Adrenal gland (tissue), 19 donors: ENCODE data around the gene PKP1. TPM values are rescaled to one million over a fixed set of nuclear protein-coding genes. Genes with fewer than 3 reads are reported as not detected.
A peak's percentile ranks its signal among the peaks of the same experiment; 100 is the strongest.
"Not testable (repeated sequence)": the region's sequence is repeated elsewhere in the genome, so short reads cannot be mapped to it uniquely, and the experiment has no call there.

Source experiments
- DNase-seq, 7 donors: peaks; one replicate each; pipeline ENCODE4 v3.0.0-alpha.2; 2019 to 2020
- H3K27ac ChIP-seq, 5 donors: fragments of 200-600 bp; sonication (generic) in 4 of 5; 1 replicate in 3 of 5; 2 replicates in 2 of 5; pipeline versions ENCODE4 v1.5.1 to v1.8.0; 2016 to 2020; ENCODE audit warnings: mild to moderate bottlenecking in 1 of 5
- H3K27me3 ChIP-seq: fragments of 200-600 bp; 2 replicates; pipeline ENCODE4 v1.8.0; 2021
- H3K36me3 ChIP-seq, 2 donors: fragments of 200-600 bp; replicated peaks in 1 of 2; 1 replicate in 1 of 2; 2 replicates in 1 of 2; pipeline versions ENCODE4 v1.5.1 to v1.8.0; 2018 to 2022
- H3K4me1 ChIP-seq, 2 donors: fragments of 200-600 bp; replicated peaks in 1 of 2; 1 replicate in 1 of 2; 2 replicates in 1 of 2; pipeline versions ENCODE4 v1.5.1 to v1.8.0; 2018 to 2021
- H3K4me3 ChIP-seq, 4 donors: fragments of 200-600 bp; sonication (generic) in 3 of 4; one replicate each; pipeline ENCODE4 v1.5.1; 2016 to 2018
- H3K9me3 ChIP-seq, 3 donors: fragments of 200-600 bp; sonication (generic) in 1 of 3; replicated peaks in 1 of 3; 1 replicate in 2 of 3; 2 replicates in 1 of 3; pipeline versions ENCODE4 v1.5.1 to v1.8.0; 2016 to 2021
- POLR2A ChIP-seq, 2 donors: fragments of 450-650 bp; IDR thresholded peaks; one replicate each; pipeline ENCODE4 v1.6.1; 2017; ENCODE audit warnings: antibody characterized with exemption in 2 of 2, mild to moderate bottlenecking in 2 of 2, moderate library complexity in 1 of 2
- WGBS, 4 donors: extraction: QIAGEN DNeasy Blood & Tissue Kit in 2 of 4; methylation state at CpG; one replicate each; pipeline versions ENCODE4 v1.1.5 to v1.1.7; 2013 to 2017; 5-methylcytosine and 5-hydroxymethylcytosine counted together
- intact Hi-C, 2 donors: fragments of 100-400 bp; cut with DNase I; formaldehyde crosslinking; loops; one replicate each; pipeline versions ENCODE4 v1.14.1 to v1.15.0; 2022 to 2023
- long read RNA-seq, 10 donors: library from polyadenylated mRNA in 3 of 10; unstranded in 2 of 10; stranded (forward) in 1 of 10; transcript quantifications; one replicate each; pipeline ENCODE4 v2.0.0 and lab custom pipeline, GENCODE V29; 2021 to 2026
- polyA plus RNA-seq, 3 donors: library from polyadenylated mRNA; stranded (reverse); fragments of 200-250 nt in 2 of 3; fragments of 350-450 nt in 1 of 3; fragmentation: Illumina TruSeq in 1 of 3; extraction: RNeasy Lipid Tissue Mini Kit (QIAGEN cat#74804) in 1 of 3; gene quantifications; one replicate each; pipeline ENCODE4 v1.2.3, GENCODE V29; 2013 to 2014
- total RNA-seq, 9 donors: library from RNA; depleted of rRNA in 4 of 9; stranded (reverse); fragments of >200 nt in 4 of 9; fragments of 120-200 nt in 1 of 9; fragmentation: NEBNext Ultra II Directional in 1 of 9; extraction: Animal tissue kit (Norgen Biotek cat#: 25700) in 1 of 9; gene quantifications; one replicate each; pipeline versions ENCODE4 v1.1.0 to v1.2.4, GENCODE V29; 2013 to 2023
- TF ChIP-seq, protein P1 (sequence below), 6 experiments: fragments of 450-650 bp in 4 of 6; fragments of 200-600 bp in 2 of 6; sonication (generic) in 1 of 6; IDR thresholded peaks; 1 replicate in 5 of 6; 2 replicates in 1 of 6; pipeline versions ENCODE4 v1.5.1 to v1.8.0; 2016 to 2021; ENCODE audit warnings: antibody characterized with exemption in 6 of 6, mild to moderate bottlenecking in 2 of 6, moderate library complexity in 1 of 6
- donor health status: healthy with polysubstance abuse.
- donor health status: Bipolar disorder and iron deficiency.
- donor health status: DM: yes; HTN: yes; CAD: no.
- donor health status: DM: no; HTN: no; CAD: no.
- donor health status: DM: no; HTN: no; CAD: no.
- donor health status: DM: yes; HTN: yes; CAD: no.

PKP1 gene, protein sequence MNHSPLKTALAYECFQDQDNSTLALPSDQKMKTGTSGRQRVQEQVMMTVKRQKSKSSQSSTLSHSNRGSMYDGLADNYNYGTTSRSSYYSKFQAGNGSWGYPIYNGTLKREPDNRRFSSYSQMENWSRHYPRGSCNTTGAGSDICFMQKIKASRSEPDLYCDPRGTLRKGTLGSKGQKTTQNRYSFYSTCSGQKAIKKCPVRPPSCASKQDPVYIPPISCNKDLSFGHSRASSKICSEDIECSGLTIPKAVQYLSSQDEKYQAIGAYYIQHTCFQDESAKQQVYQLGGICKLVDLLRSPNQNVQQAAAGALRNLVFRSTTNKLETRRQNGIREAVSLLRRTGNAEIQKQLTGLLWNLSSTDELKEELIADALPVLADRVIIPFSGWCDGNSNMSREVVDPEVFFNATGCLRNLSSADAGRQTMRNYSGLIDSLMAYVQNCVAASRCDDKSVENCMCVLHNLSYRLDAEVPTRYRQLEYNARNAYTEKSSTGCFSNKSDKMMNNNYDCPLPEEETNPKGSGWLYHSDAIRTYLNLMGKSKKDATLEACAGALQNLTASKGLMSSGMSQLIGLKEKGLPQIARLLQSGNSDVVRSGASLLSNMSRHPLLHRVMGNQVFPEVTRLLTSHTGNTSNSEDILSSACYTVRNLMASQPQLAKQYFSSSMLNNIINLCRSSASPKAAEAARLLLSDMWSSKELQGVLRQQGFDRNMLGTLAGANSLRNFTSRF
- under 1 TPM in 7 of 9 donors, not detected in 2; 0.06 to 0.42 (median 0.26) TPM for total RNA-seq
- under 1 TPM; 0.08 to 0.98 (median 0.11) TPM for polyA plus RNA-seq
- long read RNA-seq, donor 1, result 0 reads
- long read RNA-seq, donor 2, result 0 reads
- long read RNA-seq, donor 3, result 0 reads
- long read RNA-seq, donor 4, result 0 reads
- long read RNA-seq, donor 5, result 0 reads
- long read RNA-seq, donor 6, result 0 reads
- long read RNA-seq, donor 7, result 0 reads
- long read RNA-seq, donor 8, result 0 reads
- long read RNA-seq, donor 9, result 0 reads
- long read RNA-seq, donor 10, result 0 reads

DNA sequence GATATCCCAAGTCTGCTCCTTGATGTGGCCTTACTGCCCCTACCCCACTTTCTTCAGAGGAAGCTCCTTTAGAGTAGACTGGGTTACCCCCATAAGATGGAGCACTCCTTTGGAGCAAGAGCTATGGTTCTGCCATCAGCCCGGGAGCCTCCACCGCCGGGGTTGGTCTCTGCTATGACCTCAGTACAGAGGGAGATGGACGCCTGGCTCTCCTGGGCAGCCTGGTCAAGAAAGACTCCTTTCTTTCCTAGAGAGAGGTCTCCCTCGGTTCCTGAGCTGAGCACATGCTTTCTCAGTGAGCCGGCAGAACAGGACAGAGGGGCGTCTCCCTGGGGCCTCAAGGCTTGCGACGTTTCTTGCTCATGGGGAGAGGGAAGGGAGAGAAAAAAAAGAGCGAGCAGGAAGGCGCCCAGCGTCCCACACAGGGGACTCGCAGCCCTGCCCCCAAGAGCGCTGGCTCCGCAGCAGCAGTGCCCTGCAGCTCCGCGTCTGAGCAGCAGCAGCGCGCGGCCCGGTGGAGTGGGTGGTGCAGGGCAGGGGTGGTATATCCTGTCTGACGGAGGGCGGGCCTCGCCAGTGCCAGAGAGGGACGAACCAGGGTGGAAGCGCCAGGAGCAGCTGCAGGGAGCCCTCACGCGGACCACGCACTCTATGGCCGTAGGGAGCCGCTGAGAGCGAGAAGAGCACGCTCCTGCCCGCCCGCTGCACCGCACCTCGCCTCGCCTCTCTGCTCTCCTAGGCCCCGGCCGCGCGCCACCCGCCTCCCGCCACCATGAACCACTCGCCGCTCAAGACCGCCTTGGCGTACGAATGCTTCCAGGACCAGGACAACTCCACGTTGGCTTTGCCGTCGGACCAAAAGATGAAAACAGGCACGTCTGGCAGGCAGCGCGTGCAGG lies at the start of gene PKP1:
TSS of gene PKP1 (plus strand) at position 576 of the 899 bp plus-strand sequence. CDS start at position 773, 197 bp downstream.
- no peaks in the 10 kb centered on the region for H3K4me1 ChIP-seq
- H3K36me3 ChIP-seq, result no peaks in the 10 kb centered on the region
- H3K27ac ChIP-seq, result no peak within 1 kb of the TSS
- H3K4me3 ChIP-seq, result no peak within 1 kb of the TSS
- intact Hi-C loops, result no loop called here
- DNase-seq, result peak in 2 of 7 donors; percentile 8 to 54
- TF ChIP-seq, protein P1, sequence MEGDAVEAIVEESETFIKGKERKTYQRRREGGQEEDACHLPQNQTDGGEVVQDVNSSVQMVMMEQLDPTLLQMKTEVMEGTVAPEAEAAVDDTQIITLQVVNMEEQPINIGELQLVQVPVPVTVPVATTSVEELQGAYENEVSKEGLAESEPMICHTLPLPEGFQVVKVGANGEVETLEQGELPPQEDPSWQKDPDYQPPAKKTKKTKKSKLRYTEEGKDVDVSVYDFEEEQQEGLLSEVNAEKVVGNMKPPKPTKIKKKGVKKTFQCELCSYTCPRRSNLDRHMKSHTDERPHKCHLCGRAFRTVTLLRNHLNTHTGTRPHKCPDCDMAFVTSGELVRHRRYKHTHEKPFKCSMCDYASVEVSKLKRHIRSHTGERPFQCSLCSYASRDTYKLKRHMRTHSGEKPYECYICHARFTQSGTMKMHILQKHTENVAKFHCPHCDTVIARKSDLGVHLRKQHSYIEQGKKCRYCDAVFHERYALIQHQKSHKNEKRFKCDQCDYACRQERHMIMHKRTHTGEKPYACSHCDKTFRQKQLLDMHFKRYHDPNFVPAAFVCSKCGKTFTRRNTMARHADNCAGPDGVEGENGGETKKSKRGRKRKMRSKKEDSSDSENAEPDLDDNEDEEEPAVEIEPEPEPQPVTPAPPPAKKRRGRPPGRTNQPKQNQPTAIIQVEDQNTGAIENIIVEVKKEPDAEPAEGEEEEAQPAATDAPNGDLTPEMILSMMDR (IDR thresholded peaks at IDR 0.05), result no peak
- no peak for TF ChIP-seq POLR2A (IDR thresholded peaks at IDR 0.05)
- peaks cover 28% of the 10 kb centered on the region for H3K27me3 ChIP-seq
- 2 to 7% (median 3%) methylated on average over 35 to 55 of the region's 55 CpGs for WGBS, 4 donors
- H3K9me3 ChIP-seq, result no peaks in the 10 kb centered on the region

DNA sequence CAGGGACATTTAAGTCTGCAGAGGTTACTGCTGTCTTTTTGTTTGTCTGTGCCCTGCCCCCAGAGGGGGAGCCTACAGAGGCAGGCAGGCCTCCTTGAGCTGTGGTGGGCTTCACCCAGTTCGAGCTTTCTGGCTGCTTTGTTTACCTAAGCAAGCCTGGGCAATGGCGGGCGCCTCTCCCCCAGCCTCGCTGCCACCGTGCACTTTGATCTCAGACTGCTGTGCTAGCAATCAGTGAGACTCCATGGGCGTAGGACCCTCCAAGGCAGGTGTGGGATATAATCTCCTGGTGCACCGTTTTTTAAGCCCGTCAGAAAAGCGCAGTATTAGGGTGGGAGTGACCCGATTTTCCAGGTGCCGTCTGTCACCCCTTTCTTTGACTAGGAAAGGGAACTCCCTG lies 43.7 kb upstream of the PKP1 start:
- H3K27ac ChIP-seq, H3K36me3 ChIP-seq, intact Hi-C loops, H3K4me1 ChIP-seq, H3K9me3 ChIP-seq, DNase-seq, H3K4me3 ChIP-seq: not testable (repeated sequence)
- WGBS, 4 donors, result 67 to 77% (median 75%) methylated on average over 6 to 11 of the region's 11 CpGs; no CpG with 5 or more reads in 1 of the 4 donors
- H3K27me3 ChIP-seq, result peaks cover 20% of the 10 kb centered on the region

DNA sequence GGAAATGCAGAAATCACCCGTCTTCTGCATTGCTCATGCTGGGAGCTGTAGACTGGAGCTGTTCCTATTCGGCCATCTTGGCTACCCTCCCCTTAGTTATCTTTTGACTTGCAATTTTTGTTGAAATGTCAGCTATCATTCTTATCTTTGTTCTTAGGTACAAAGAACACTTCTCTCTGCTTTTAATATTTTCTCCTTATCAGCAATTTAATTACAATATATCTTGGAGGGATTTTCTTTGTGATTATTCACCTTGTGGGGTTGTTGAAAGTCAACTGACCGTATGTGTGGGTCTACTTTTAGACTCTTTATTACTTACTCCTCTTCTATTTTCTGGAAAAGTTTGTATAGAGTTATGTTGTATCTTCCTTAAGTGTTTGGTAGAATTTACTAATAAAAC lies 43.1 kb upstream of the PKP1 start:
- Histone ChIP-seq H3K9me3 (no peaks in the 10 kb centered on the region), H3K36me3 (no peaks in the 10 kb centered on the region), H3K27ac (no peak overlapping the region), H3K4me3 (no peak overlapping the region), H3K4me1 (no peaks in the 10 kb centered on the region), H3K27me3 (peaks cover 20% of the 10 kb centered on the region)
- intact Hi-C loops, result no loop called here
- 65 to 96% (median 84%) methylated on average over 3 of the region's 3 CpGs for WGBS, 4 donors
- TF ChIP-seq, protein P1 (IDR thresholded peaks at IDR 0.05), result no peak
- TF ChIP-seq POLR2A (IDR thresholded peaks at IDR 0.05), result no peak
- DNase-seq, result no peak

- Histone ChIP-seq H3K36me3 (no peaks in the 10 kb centered on the region), H3K27me3 (peaks cover 20% of the 10 kb centered on the region), H3K4me1 (no peaks in the 10 kb centered on the region), H3K9me3 (no peaks in the 10 kb centered on the region), H3K27ac (no peak overlapping the region), H3K4me3 (no peak overlapping the region)
- WGBS, 4 donors, result 67 to 75% (median 73%) methylated on average over 2 of the region's 2 CpGs
- no peak for DNase-seq
- intact Hi-C loops, result no loop called here
- TF ChIP-seq, protein P1 (IDR thresholded peaks at IDR 0.05), result no peak
- TF ChIP-seq POLR2A (IDR thresholded peaks at IDR 0.05), result no peak
Observed at GRCh38 chr1:201241736-201242135, 41.6 kb upstream of the PKP1 start.
